ENCODE data around the gene MAN1C1.
A peak's percentile ranks its signal among the peaks of the same experiment; 100 is the strongest.
"Not testable (repeated sequence)": the region's sequence is repeated elsewhere in the genome, so short reads cannot be mapped to it uniquely, and the experiment has no call there.

MAN1C1 gene

GRCh38 chr1:25657883-25658760, 41.5 kb downstream of the MAN1C1 start:
- no peak for DNase-seq (ENCODE audit: low read depth)

GRCh38 chr1:25658791-25659431, 42.3 kb downstream of the MAN1C1 start:
- DNase-seq (ENCODE audit: low read depth): no peak

- DNase-seq (ENCODE audit: low read depth): no peak
Observed at GRCh38 chr1:25661043-25661815, 44.6 kb downstream of the MAN1C1 start.

GRCh38 chr1:25662061-25662460, 45.5 kb downstream of the MAN1C1 start:
- DNase-seq (ENCODE audit: low read depth): no peak

- DNase-seq (ENCODE audit: low read depth): not testable (repeated sequence)
Observed at GRCh38 chr1:25662959-25663358, 46.4 kb downstream of the MAN1C1 start.

- no peak for DNase-seq (ENCODE audit: low read depth)
Observed at GRCh38 chr1:25664357-25665199, 48.0 kb downstream of the MAN1C1 start.

GRCh38 chr1:25666460-25666859, 49.9 kb downstream of the MAN1C1 start:
- DNase-seq (ENCODE audit: low read depth): no peak

- DNase-seq (ENCODE audit: low read depth): no peak
Observed at GRCh38 chr1:25668931-25669573, 52.5 kb downstream of the MAN1C1 start.

GRCh38 chr1:25669781-25670567, 53.4 kb downstream of the MAN1C1 start:
- DNase-seq (ENCODE audit: low read depth): no peak

- DNase-seq (ENCODE audit: low read depth): no peak
Observed at GRCh38 chr1:25671929-25672328, 55.3 kb downstream of the MAN1C1 start.

- DNase-seq (ENCODE audit: low read depth): no peak
Observed at GRCh38 chr1:25672763-25673409, 56.3 kb downstream of the MAN1C1 start.

GRCh38 chr1:25673456-25673855, 56.9 kb downstream of the MAN1C1 start:
- DNase-seq (ENCODE audit: low read depth): no peak

- no peak for DNase-seq (ENCODE audit: low read depth)
Observed at GRCh38 chr1:25673962-25674806, 57.6 kb downstream of the MAN1C1 start.

GRCh38 chr1:25674807-25675084, 58.2 kb downstream of the MAN1C1 start:
- no peak for DNase-seq (ENCODE audit: low read depth)

GRCh38 chr1:25675729-25676476, 59.3 kb downstream of the MAN1C1 start:
- DNase-seq (ENCODE audit: low read depth): peak; percentile 64

GRCh38 chr1:25676488-25676887, 59.9 kb downstream of the MAN1C1 start:
- no peak for DNase-seq (ENCODE audit: low read depth)

- DNase-seq (ENCODE audit: low read depth): no peak
Observed at GRCh38 chr1:25677193-25677773, 60.7 kb downstream of the MAN1C1 start.

- DNase-seq (ENCODE audit: low read depth): no peak
Observed at GRCh38 chr1:25679171-25679570, 62.6 kb downstream of the MAN1C1 start.

Measured in stimulated activated CD8-positive, alpha-beta memory T cell treated with anti-CD3 and anti-CD28 coated beads, Interleukin-12 subunit alpha, Interleukin-12 subunit beta, amount 100 ng/mL, for 4 hours (primary cell).